Measurements from ENCODE around the gene PEX11G.

PEX11G gene

DNA sequence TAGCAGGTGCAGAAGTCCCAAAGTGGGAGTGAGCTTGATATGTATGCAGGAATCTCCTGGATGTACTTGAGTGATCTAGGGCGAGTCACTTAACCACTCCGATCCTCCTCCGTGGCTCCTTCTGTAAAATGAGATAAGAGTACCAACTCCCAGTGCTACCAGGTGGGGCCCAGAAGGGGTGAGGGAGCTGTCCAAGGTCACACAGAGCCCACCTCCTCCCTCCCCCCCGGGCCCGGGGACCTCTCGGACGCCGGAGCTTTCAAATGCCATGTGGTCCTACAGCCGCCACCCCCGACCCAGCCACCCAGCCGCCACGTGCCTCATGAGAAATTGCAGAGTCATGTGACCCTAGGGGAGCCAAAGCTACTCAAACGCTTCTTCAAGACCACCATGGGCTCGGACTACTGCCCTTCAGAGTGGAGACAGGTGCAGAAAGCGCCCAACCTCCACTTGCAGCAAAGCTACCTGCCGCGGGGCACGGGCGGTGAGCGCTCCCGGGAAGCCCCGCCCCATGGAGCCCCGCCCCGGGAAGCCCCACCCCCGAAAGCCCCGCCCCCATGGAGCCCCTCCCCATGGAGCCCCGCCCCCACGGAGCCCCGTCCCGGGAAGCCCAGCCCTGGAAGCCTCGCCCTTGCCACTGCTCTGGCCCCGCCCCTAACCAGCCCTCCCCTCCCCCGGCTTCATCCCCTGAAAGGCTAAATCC, 17.0 kb upstream of the PEX11G start:
- ChIA-PET POLR2A (no interaction called here), CTCF (interaction anchor here (0.9 to 1.5 kb wide), 3 partner anchors 9 to 11 kb away, joined by 3 to 4 read pairs (median 3); a partner anchor contains a TSS)
- TF ChIP-seq, protein P1, sequence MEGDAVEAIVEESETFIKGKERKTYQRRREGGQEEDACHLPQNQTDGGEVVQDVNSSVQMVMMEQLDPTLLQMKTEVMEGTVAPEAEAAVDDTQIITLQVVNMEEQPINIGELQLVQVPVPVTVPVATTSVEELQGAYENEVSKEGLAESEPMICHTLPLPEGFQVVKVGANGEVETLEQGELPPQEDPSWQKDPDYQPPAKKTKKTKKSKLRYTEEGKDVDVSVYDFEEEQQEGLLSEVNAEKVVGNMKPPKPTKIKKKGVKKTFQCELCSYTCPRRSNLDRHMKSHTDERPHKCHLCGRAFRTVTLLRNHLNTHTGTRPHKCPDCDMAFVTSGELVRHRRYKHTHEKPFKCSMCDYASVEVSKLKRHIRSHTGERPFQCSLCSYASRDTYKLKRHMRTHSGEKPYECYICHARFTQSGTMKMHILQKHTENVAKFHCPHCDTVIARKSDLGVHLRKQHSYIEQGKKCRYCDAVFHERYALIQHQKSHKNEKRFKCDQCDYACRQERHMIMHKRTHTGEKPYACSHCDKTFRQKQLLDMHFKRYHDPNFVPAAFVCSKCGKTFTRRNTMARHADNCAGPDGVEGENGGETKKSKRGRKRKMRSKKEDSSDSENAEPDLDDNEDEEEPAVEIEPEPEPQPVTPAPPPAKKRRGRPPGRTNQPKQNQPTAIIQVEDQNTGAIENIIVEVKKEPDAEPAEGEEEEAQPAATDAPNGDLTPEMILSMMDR (IDR thresholded peaks at IDR 0.05; ENCODE audit: control extremely low read depth, extremely low read depth, low read depth, missing control alignments) = no peak
- peak; percentile 75 for DNase-seq (ENCODE audit: extremely low spot score)

DNA sequence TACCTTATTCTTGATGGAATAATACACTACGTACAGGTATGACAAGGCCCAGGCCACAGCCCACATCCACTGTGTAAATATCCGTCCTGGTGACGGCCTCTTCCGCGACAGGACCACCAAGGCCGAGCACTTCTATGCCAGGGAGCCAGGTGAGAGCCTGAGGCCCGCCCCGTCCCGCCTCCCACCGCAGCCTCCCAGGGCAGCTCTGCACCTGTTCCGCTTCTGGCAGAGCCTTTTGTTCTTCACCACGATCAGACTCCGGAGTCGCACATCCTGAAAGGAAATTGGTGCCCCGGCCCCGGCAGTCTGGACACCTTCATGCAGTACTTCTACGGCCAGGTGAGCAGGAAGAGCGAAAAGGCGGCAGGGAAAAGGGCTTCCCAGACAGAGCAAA, 16.4 kb upstream of the PEX11G start:
- TF ChIP-seq, protein P1 (IDR thresholded peaks at IDR 0.05; ENCODE audit: control extremely low read depth, extremely low read depth, low read depth, missing control alignments) = no peak
- ChIA-PET POLR2A (no interaction called here), CTCF (interaction anchor here (0.9 to 1.2 kb wide), 2 partner anchors 8 to 11 kb away, joined by 3 read pairs; a partner anchor contains a TSS)
- DNase-seq (ENCODE audit: extremely low spot score) = no peak

DNA sequence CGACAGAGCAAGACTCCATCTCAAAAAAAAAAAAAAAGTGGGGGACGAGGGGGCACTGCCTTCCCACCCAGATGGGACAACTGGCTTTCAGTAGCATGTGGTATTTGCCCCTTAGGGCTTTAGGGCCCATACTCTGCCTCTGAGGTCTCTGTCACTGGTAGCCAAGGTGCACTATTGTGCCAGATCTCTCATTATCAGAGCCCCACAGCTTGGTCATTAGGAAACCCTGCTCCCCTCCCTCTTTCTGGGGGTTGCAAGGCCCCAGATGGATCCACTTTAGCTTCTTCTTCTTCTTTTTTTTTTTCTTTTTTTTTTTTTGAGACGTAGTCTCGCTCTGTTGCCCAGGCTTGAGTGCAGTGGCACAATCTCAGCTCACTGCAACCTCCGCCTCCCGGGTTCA, 15.8 kb upstream of the PEX11G start:
- POLR2A ChIA-PET = no interaction called here
- CTCF ChIA-PET = no interaction called here
- TF ChIP-seq, protein P1 (IDR thresholded peaks at IDR 0.05; ENCODE audit: control extremely low read depth, extremely low read depth, low read depth, missing control alignments) = no peak
- DNase-seq (ENCODE audit: extremely low spot score) = no peak

DNA sequence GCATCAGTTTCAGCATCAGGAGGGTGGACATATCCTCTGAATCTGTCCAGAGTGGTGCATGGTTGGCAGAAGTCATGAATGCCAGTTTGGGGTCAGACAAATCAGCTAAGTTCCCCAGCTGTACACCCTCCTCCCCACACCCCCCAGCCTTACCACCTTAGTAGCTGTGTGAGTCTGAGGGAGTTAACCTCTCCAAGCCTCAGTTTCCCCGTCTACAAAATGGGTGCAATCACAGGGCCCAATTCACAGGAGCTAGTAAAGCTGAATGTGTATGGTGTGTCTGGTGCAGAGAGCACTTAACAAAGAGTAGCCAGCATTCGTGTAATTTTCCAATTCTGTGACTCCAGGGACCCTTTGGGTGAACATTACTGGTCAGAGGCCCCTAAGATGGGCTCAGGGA, 13.7 kb upstream of the PEX11G start:
- CTCF ChIA-PET = no interaction called here
- DNase-seq (ENCODE audit: extremely low spot score) = no peak
- POLR2A ChIA-PET = no interaction called here
- TF ChIP-seq, protein P1 (IDR thresholded peaks at IDR 0.05; ENCODE audit: control extremely low read depth, extremely low read depth, low read depth, missing control alignments) = no peak

DNA sequence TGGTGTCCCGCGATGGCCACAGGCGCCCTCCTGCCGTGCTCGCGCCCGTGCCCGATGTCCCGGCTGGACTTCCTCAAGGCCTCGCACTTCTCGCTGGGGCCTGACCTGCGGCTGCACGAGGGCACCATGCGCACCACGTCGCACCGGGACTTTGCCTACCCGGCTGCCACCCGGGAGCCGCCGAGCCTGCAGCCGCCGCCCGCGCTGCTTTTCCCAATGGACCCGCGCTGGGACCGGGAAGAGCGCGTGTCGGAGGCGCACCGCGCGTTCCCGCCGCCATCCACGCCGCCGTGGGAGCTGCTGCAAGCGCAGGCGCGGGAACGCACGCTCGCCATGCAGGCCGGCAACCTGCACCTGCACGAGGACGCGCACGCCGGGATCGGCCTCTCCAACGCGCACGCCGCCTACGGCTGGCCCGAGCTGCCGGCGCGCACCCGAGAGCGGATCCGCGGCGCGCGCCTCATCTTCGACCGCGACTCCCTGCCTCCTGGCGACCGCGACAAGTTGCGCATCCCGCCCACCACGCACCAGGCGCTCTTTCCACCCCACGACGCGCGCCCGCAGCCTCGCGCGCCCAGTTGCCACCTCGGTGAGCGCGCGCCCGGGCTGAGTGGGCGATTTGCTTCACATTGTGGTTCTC, 12.1 kb upstream of the PEX11G start:
- ChIA-PET POLR2A (no interaction called here), CTCF (no interaction called here)
- TF ChIP-seq, protein P1 (IDR thresholded peaks at IDR 0.05; ENCODE audit: control extremely low read depth, extremely low read depth, low read depth, missing control alignments) = no peak
- peak; percentile 41 for DNase-seq (ENCODE audit: extremely low spot score)

DNA sequence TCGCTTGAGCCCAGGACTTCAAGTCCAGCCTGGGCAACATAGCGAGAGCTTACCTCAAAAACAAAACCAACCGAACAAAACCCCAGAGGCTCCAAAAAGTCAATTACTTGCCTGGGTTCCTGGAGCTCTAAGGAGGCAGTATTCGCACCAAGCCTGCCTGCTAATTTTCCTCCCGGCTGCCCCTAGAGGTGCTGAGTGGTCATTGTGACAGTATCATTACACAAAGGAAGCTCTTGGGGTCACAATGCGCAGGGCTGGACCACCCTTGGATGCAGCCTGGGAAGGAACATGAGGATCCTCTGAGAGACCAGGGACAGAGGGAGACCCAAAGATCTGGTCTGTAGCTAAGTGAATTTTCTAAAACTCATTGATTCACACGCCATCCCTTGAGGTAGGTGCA, 8.5 kb upstream of the PEX11G start:
- ChIA-PET POLR2A (interaction anchor here (0.6 kb wide), 1 partner anchor 410 kb away, joined by 3 read pairs; no protein-coding TSS in a partner anchor), CTCF (interaction anchor here (0.7 to 2.1 kb wide), 12 partner anchors 8 to 395 kb away, joined by 3 to 6 read pairs (median 3); partner anchors contain the start of genes MCOLN1, PEX11G and ZNF358)
- TF ChIP-seq, protein P1 (IDR thresholded peaks at IDR 0.05; ENCODE audit: control extremely low read depth, extremely low read depth, low read depth, missing control alignments) = peak; percentile 28
- peak; percentile 39 for DNase-seq (ENCODE audit: extremely low spot score)
